Measurements from ENCODE around the gene HSPB7.
A peak's percentile ranks its signal among the peaks of the same experiment; 100 is the strongest.
"Not testable (repeated sequence)": the region's sequence is repeated elsewhere in the genome, so short reads cannot be mapped to it uniquely, and the experiment has no call there.

The HSPB7 gene

DNA sequence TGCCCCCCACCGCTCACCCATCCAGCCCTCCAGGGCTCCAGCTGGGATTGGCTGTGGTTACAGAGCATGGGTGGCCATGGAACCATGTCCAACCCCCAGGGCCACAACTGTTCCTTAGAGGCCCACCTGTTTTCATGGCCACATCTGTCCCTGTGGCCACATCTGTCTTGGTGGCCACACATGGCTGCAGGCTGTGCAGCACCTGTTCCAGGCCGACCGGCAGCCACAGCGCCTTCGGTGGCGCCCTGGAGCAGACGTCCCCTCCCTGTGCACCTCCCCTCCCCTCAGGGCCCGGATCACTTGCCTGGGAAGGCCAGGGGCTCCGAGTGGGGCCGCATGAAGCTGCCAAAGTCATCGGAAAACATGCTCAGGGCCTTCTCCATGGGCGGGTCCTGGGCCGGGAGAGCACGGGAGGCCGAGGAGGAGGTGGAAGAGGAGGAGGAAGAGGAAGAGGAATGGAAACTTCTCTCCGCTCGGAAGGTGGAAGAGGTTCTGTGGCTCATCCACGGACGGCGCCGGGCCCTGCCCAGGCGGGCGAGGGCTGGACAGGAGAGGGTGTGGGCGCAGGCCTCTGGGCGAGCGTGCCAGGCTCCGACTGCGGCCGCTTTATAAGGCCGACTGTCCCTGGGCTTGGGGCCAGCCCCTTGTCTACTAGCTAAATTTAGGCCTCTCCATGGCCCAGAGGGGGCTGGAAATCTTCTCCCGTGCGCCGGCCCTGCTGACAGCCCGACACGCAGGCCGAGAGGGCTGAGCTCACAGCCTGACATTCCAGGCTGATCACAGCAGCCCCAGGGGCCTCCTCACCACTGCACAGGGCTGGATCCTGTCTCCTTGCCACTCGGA lies at the start of gene HSPB7:
Gene HSPB7 (minus strand): TSS at position 583 of the 843 bp plus-strand sequence. CDS start 80 bp downstream, at position 503.
- DNase-seq (ENCODE audit: low spot score): peak; percentile 95

DNA sequence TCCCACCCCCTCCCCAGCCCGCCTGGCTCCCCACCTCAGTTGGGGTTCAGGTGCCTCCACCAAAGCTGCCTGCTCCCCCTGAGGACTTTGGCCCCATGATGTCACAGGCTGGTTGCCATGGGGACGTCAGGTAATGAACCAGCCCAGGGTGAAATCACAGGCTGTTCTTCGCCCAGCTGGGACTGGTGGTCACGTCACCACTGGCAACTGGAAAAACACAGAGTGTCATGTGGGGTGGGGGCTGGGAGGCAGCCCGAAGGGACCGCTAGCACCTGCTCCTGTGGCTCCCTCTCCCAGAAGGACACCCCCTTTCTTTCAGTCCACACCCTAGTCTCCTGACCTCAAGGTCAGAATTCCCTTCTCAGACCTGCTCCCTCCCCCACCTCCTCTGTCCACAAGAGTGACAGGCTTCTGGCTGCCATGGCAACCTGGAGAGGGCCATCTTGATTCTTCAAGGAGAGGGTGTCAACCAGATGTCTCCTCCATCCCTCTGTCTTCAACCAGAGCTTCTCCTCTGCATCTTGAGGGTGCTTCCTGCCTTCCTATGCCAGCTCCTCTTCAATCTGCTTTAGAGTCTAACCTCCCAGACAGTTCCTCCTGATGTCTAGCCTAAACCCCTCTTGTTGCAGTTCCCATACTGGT lies 49.4 kb upstream of the HSPB7 start:
- DNase-seq (ENCODE audit: low spot score): no peak

DNA sequence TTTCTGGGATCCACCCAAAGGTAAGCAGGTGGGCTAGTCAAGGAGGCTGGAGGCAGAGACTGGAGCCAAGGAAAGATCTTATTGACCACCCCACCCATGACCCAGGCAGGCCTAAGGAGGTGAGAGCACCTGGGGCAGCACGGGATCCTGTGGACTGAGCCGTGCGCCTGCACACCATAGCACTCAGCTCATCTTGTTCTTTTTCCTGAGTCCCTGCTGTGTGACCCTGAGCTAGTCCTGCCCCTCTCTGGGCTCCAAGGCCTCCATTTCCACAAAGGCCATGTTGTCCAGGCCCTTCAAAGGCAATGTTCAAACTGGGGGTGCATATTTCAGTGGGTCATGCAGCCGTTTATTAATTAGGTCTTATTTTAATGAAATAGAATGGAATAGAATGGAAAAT lies 48.4 kb upstream of the HSPB7 start:
- no peak for DNase-seq (ENCODE audit: low spot score)

DNA sequence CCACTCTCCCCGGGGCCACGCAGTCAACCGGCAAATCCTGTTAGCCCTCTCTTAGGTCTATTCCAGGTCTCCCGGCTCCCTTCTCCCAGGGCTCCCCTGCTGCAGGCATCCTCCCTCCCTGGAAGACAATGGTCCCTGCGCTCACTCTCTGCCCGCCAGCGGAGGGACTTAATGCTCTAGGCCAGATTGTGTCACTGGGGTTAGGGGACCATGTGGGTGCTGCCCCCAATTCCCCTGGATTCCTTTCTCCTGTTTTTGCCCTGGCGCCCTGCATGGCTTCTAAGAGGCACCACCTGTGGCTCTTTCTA lies 47.4 kb upstream of the HSPB7 start:
- DNase-seq (ENCODE audit: low spot score): no peak

DNA sequence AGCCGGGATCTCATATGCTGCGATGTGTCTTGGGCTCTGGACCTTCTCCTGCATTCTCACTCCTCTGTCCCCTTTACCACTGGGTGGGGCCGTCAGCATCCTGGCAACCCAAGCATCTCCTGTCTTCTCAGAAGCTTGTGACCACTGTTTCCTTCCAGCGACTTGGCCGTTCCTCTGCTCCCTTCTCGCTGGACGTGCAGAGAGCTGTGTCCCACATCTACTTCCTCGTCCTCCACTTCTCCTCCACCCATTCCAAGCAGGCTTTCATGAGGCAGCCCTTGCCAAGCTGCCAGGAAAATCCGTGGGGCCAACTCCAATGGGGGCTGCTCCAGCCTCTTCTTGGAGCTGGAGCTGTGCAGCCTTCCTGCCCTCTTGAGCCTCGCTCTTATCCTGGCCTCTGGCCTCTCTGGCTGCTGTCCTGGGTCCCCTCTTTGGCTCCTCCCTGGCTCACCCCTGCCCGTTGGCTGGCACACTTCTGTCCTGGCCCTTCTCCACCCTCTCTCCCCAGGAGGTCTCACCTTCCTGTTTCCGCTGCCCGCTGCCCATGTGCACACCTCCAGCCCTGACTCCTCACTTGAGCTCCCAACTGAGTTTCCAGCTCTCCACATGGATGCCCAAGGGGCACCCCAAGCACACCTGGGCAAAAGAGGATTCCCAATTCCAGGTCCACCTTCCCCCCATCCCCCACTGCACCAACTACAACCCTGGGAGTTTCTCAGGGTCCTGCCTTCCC lies 46.9 kb upstream of the HSPB7 start:
- DNase-seq (ENCODE audit: low spot score): no peak

DNA sequence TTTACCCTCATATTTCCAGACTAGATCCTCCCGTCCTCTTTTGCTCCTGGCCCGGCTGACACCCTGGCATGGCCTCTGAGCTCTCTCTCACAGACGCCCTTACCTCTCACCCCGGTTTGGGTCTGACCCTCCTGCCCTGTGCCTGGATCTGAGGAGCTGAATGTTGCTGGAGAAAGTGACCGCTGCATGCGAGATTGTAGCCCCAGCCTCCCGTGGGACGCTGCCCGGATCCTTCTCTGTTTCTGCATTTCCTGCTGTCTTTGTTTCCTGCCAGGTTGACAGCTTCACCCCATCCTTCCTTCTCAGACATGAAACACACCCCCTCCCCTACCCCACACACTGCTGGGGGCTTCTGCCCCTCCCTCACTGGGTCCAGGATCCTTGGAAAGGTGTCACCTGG lies 46.1 kb upstream of the HSPB7 start:
- DNase-seq (ENCODE audit: low spot score): no peak

DNA sequence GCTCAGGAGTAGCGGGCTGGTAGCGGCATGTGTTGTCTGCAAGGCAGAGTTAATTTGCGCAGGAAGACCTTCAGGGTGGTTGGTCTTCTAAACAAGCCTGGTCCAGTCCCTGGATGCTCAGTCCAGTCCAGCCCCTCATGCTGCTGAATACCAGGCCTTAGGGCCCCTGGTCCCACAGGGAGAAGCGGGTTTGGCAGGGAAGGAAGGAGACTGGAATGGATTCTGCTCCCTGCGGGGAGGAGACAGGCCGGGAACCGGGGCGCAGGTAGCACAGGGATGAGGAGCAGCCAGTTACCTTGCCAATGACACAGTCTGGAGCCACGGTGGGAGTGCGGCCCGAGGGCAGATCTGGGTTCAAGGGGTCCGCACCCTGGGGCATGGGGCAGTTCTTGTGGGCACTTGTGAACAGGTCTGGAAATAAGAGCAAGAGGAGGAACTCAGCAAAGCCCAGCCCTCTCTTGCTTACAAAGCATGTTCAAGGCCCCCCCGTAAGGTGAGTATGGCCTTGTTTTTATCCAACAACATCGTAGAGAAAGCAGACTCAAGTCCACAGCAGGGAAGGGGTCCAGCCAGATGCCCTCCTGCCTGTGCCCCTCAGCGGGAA lies 45.5 kb upstream of the HSPB7 start:
- DNase-seq (ENCODE audit: low spot score): no peak

DNA sequence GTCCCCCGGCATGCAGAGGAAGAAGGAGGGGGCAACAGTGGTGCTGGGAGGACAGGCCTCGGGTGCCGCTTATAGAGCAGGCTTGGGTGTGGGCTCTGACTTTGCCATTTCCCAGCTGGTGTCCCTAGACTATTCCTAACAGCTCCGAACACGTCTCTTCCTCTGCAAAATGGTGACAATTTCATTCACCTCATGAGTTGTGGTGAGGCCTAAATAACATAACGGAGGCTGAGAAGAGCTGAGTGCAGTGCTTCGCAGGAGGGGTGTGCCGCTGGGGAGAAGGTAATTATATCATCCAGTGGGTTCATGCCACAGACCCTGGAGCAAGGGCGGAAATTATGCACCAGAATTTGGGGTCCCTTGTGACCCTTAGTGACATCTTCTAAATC lies 44.8 kb upstream of the HSPB7 start:
- not testable (repeated sequence) for DNase-seq (ENCODE audit: low spot score)

GRCh38 chr1:16061989-16062686 lies 44.3 kb upstream of the HSPB7 start:
- DNase-seq (ENCODE audit: low spot score): not testable (repeated sequence)

- DNase-seq (ENCODE audit: low spot score): no peak
Observed at GRCh38 chr1:16061266-16061665, 43.4 kb upstream of the HSPB7 start.

GRCh38 chr1:16058394-16059120 lies 40.7 kb upstream of the HSPB7 start:
- not testable (repeated sequence) for DNase-seq (ENCODE audit: low spot score)

GRCh38 chr1:16057314-16057915 lies 39.6 kb upstream of the HSPB7 start:
- not testable (repeated sequence) for DNase-seq (ENCODE audit: low spot score)

DNA sequence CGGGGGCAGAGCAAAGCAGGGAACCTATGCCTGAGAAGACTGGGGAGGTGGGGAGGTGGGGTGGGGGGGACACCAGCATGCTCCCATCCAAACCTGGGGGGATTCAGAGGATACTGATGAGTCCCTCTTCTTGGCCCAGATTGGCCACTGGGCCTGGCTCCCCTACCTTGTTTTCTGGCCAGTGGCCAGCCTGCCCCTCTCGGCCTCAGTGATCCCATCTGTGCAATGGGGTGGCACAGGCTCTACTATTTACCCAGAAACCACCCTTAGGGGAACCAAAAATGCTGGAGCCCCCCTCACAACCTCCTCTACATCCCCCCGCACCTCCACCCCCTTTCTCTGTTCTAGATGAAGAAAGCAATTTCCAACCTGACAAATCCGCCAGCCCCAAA lies 38.7 kb upstream of the HSPB7 start:
- DNase-seq (ENCODE audit: low spot score): not testable (repeated sequence)

GRCh38 chr1:16055613-16056520 lies 38.0 kb upstream of the HSPB7 start:
- peak; percentile 85 for DNase-seq (ENCODE audit: low spot score)

DNA sequence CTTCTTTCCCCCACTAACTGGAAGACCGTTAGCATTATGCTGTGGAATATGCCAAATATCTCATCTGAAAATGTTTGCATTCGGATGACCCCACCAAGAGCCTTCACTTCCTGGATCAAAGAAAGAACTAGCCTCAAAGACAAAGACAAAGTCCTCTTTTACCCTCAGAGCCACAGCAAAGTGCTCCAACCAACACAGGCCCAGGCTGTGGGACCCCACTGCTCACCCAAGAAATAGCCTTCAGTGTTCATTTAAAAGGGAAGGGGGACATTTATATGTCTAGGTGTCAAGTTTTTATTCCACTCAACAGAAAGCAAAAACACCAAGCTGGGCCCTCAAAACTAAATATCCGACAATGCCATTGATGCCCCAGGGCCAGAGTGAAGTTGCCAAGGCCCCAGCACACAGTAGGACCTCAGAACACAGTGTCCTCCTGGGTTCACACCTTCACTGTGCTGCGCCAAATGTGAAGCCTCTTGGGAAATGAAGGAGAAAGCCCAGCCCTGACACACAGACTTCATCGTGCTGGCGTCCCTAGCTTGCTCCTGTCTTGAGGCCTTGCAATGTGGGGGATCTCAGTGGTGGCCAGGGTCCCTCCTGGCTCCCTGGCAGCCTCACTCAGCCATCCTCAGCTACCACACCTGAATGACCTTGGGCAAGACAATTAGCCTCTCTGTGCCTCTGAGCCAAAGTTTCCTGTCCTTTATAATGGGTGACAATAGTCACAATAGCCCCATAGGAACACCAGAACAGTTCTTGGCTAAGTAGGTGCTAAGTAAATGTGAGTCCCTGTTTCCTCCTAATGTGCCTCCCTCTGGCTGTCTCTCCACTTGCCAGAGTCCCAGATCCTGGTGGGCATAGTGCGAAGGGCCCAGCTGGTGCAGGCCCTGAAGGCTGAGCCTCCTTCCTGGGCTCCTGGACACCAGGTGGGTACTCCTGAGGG lies 37.0 kb upstream of the HSPB7 start:
- DNase-seq (ENCODE audit: low spot score): no peak

- no peak for DNase-seq (ENCODE audit: low spot score)
Observed at GRCh38 chr1:16053781-16054502, 36.1 kb upstream of the HSPB7 start.

GRCh38 chr1:16051949-16052348 lies 34.1 kb upstream of the HSPB7 start:
- DNase-seq (ENCODE audit: low spot score): not testable (repeated sequence)

DNA sequence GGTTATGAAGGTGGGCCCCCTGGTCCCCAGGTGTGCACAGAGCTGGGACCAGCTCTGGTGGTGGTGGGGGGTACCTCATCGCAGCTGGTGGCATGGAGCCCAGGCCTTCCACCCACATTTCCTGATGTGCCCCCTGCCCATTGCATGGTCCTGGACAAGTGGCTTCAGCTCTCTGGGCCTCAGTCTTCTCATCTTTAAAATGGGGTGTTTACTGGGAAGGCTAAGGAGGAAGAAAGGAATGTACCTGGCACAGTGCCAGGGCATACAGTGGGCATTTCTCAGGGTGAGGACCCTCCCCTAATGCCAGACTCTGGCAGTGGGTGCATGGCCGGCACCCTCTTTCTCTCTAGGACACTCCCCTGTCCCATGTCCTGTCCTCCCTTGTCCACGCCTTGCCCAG lies 33.2 kb upstream of the HSPB7 start:
- DNase-seq (ENCODE audit: low spot score): no peak
